ENCODE measurements around the gene NEMP1. TPM values are rescaled to one million over a fixed set of nuclear protein-coding genes. Genes with fewer than 3 reads are reported as not detected.

NEMP1 gene
- total and polyA plus RNA-seq, 4 donors: 1.4 to 10.9 (median 3.2) TPM

DNA sequence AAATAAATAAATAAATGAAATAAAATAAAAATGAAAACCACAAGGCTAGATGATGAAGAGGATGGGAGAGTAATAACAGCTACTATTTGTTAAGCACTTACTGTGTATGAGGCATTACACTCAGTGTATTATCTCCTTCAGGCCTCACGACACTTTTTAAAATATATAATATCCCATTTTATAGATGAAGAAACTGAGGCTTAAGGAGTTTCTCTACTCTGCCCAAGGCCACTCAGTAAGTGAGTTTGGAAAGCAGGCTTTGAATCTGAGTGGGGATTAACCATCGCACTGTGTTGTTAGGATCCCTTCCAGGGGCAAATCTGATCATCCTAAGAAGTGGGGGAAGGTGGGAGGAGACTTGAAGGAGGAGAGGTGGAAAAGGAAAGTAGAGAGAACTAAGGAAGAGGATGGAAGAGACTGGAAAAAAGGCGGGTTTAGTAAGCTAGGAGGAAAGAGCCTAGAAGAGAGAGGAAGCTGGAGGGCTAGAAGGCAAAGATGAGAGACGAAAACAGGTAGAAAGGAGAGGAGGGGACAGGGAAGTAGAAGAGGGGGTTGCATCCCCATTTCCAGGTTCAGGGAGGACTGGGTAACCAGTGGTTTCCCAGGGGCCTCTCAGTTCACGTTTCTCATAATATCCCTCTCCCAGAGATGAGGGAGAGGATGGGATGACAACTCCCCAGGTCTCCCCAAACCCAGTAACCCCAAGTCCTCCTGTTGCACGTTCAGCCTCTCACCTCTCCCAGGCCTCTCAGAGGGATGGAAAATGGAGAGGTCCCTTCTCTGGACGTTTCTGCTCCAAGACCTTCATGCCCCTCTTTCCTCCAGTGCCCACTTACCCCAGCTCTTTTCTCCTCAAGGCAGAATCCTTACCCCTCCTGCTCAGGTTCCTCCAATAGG, 30.9 kb upstream of the NEMP1 start:
- Histone ChIP-seq H3K27ac (ENCODE audit: low read depth in 1 of 2, low read length in 2 of 2) (peak overlapping the region; percentile 99), H3K4me1 (ENCODE audit: control insufficient read depth in 4 of 4, insufficient read depth in 4 of 4, low read length in 3 of 4) (peaks cover 7 to 47% (median 34%) of the 10 kb centered on the region in 4 donors)
- WGBS: 66% methylated on average over 7 of the region's 7 CpGs

More for the DNA sequence above, 30.9 kb upstream of the NEMP1 start:
- H3K9ac ChIP-seq (ENCODE audit: low read depth in 1 of 2, low read length in 2 of 2): peak overlapping the region in 1 of 2 donors; percentile 66
- no peak for DNase-seq (ENCODE audit: low spot score)
- peaks cover 15 to 24% (median 21%) of the 10 kb centered on the region in 4 donors for H3K36me3 ChIP-seq (ENCODE audit: control insufficient read depth in 4 of 4, insufficient read depth in 3 of 4, low read depth in 1 of 4, low read length in 3 of 4)
- H3K4me3 ChIP-seq (ENCODE audit: low read depth in 1 of 3, low read length in 3 of 3): peak overlapping the region; percentile 71 to 93 (median 86)
- H3K27me3 ChIP-seq (ENCODE audit: control insufficient read depth in 4 of 4, insufficient read depth in 4 of 4, low read length in 3 of 4): no peaks in the 10 kb centered on the region
- no peak for TF ChIP-seq FOXA2 (IDR thresholded peaks at IDR 0.05)
- TF ChIP-seq EGR1 (IDR thresholded peaks at IDR 0.05; ENCODE audit: low read depth in 2 of 2): no peak
- no peak for TF ChIP-seq RAD21 (IDR thresholded peaks at IDR 0.05)
- TF ChIP-seq SP1 (IDR thresholded peaks at IDR 0.05): no peak
- no peak for TF ChIP-seq FOXA1 (IDR thresholded peaks at IDR 0.05)
- no peak for TF ChIP-seq YY1 (IDR thresholded peaks at IDR 0.05)
- no peak for TF ChIP-seq ATF3 (IDR thresholded peaks at IDR 0.05)
- no peak for TF ChIP-seq TAF1 (conservative IDR thresholded peaks at IDR 0.05)
- no peak for TF ChIP-seq REST (IDR thresholded peaks at IDR 0.05)
- TF ChIP-seq MAX (IDR thresholded peaks at IDR 0.05): no peak
- TF ChIP-seq JUND (IDR thresholded peaks at IDR 0.05): no peak
- TF ChIP-seq NR2F2 (IDR thresholded peaks at IDR 0.05): no peak
- no peak for TF ChIP-seq RXRA (IDR thresholded peaks at IDR 0.05)
- no peak for TF ChIP-seq ZBTB33 (IDR thresholded peaks at IDR 0.05)
- TF ChIP-seq GABPA (IDR thresholded peaks at IDR 0.05 in 1 of 2, conservative IDR thresholded peaks at IDR 0.05 in 1 of 2): no peak
- TF ChIP-seq HNF4A (conservative IDR thresholded peaks at IDR 0.05): no peak
- TF ChIP-seq, protein P1, sequence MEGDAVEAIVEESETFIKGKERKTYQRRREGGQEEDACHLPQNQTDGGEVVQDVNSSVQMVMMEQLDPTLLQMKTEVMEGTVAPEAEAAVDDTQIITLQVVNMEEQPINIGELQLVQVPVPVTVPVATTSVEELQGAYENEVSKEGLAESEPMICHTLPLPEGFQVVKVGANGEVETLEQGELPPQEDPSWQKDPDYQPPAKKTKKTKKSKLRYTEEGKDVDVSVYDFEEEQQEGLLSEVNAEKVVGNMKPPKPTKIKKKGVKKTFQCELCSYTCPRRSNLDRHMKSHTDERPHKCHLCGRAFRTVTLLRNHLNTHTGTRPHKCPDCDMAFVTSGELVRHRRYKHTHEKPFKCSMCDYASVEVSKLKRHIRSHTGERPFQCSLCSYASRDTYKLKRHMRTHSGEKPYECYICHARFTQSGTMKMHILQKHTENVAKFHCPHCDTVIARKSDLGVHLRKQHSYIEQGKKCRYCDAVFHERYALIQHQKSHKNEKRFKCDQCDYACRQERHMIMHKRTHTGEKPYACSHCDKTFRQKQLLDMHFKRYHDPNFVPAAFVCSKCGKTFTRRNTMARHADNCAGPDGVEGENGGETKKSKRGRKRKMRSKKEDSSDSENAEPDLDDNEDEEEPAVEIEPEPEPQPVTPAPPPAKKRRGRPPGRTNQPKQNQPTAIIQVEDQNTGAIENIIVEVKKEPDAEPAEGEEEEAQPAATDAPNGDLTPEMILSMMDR (IDR thresholded peaks at IDR 0.05; ENCODE audit: low read depth, low read length, missing input control): no peak
- TF ChIP-seq HNF4G (IDR thresholded peaks at IDR 0.05): no peak
- no peaks in the 10 kb centered on the region for H3K9me3 ChIP-seq (ENCODE audit: control insufficient read depth in 4 of 4, low read length in 3 of 4)

Measured in liver (tissue), 9 donors.